Dermis lymphatic vessel endothelial cell (primary cell): Measurements from ENCODE around the gene TTC13. TPM values are rescaled to one million over a fixed set of nuclear protein-coding genes. Genes with fewer than 3 reads are reported as not detected.

Experiments used
- total RNA-seq: library from RNA; depleted of rRNA; stranded (reverse); fragments of >200 nt; gene quantifications from 2 replicates; pipeline ENCODE4 v1.2.1, GENCODE V29; 2014

TTC13 gene, protein sequence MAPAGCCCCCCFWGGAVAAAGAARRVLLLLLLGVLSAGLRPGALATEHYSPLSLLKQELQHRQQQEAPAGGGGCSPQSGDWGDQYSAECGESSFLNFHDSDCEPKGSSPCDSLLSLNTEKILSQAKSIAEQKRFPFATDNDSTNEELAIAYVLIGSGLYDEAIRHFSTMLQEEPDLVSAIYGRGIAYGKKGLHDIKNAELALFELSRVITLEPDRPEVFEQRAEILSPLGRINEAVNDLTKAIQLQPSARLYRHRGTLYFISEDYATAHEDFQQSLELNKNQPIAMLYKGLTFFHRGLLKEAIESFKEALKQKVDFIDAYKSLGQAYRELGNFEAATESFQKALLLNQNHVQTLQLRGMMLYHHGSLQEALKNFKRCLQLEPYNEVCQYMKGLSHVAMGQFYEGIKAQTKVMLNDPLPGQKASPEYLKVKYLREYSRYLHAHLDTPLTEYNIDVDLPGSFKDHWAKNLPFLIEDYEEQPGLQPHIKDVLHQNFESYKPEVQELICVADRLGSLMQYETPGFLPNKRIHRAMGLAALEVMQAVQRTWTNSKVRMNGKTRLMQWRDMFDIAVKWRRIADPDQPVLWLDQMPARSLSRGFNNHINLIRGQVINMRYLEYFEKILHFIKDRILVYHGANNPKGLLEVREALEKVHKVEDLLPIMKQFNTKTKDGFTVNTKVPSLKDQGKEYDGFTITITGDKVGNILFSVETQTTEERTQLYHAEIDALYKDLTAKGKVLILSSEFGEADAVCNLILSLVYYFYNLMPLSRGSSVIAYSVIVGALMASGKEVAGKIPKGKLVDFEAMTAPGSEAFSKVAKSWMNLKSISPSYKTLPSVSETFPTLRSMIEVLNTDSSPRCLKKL
- 6.2 and 6.3 TPM in 2 replicates for total RNA-seq

DNA sequence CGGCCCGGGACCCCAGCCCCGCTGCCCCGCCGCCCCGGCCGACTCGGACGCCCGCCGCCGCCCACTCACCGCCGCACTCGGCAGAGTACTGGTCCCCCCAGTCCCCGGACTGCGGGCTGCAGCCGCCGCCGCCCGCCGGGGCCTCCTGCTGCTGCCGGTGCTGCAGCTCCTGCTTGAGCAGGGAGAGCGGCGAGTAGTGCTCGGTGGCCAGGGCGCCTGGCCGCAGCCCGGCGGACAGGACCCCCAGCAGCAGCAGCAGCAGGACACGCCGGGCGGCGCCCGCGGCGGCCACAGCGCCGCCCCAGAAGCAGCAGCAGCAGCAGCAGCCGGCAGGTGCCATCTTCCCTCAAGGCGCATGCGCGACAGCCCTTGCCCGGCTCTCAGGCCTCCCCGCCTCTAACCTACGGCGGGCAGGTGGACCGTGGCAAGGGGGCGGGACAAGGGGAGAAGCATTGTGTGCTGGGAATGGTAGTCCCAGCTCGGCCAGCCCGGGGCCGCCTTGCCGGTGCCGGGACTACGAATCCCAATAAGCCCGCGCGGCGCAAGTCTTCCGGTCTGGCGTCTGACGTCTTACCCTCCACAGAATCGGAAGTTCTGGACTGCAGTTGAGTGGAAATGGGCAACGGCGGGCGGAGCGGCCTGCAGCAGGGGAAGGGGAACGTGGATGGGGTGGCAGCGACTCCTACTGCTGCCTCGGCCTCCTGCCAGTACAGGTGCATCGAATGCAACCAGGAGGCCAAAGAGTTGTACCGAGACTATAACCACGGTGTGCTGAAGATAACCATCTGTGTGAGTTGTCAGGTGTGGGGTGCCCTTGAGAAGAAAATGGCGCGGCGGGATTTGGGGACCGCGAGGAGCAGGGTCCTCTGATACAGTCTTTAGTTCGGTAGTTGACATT lies at the start of gene TTC13, which contains the start of gene ARV1:
Gene TTC13 (minus strand): TSS at position 371 of the 898 bp plus-strand sequence. CDS start 31 bp downstream, at position 340.
Gene ARV1 (plus strand): TSS at position 604 of the 898 bp plus-strand sequence. CDS start 12 bp downstream, at position 616.

DNA sequence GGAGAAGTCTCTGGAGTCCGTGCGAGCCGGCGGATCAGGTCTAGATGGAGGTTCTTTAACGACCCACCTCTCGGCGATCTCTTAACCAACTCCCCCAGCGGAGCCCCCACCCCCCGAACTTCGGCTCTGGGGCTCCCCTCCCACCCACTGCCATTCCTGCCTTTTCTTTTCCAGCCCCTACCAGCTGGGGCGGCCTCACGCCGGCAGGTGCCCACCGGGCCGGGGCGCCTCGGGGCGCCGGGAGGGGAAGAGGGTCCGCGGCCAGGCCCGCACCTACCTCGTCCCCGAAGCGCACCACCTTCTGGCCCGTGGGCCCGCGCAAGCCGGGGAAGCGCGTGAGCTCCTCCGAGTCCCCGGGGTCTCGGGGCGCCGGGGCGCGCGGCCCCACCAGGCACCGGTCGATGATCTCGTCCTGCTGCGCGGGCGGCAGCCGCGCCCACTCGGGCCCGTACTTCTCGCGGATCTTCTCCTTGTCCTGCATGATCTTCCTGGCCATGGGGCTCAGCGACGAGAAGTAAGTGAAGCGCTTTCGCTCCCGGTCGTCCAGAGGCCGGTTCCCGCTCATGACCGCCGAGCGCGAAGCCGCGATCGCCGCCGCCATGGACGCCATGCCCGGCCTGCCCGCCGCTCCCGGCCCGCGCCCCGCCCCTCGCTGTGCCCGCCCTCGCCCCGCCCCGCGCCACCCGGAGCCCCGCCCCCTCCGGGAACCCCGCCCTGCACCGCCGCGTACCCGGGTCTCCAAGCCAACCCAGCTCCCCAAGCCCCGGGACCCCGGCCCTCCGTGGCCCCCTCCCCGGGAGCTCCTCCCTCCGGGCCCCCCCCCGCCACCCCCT lies 110.5 kb downstream of the TTC13 start, which contains the start of gene C1orf198:
Gene C1orf198 (minus strand): TSS at position 619 of the 833 bp plus-strand sequence. CDS start 9 bp downstream, at position 610.

Other genes with a start within 250 kb of the TTC13 start
- gene CAPN9, start 231.5 kb downstream of the TTC13 start, total RNA-seq, result under 0.01 TPM in 1 of 2 replicates, not detected in the other
- 15.2 and 19.2 TPM in 2 replicates for gene C1orf198, start 110.3 kb downstream of the TTC13 start, total RNA-seq
- gene ARV1, start 233 bp upstream of the TTC13 start, total RNA-seq, result 10.4 and 10.6 TPM in 2 replicates
- gene FAM89A, start 61.4 kb upstream of the TTC13 start, total RNA-seq, result 26.5 and 28.9 TPM in 2 replicates
- gene TRIM67, start 183.2 kb upstream of the TTC13 start, total RNA-seq, result not detected in 2 replicates